GM18858 (cell line): ENCODE data around the gene C19orf73.

Source experiments
- ATAC-seq: cut with Tn5 transposase; IDR thresholded peaks from one replicate; pipeline ENCODE4 v1.9.1; 2021; ENCODE audit not compliant: unreplicated experiment

The C19orf73 gene

GRCh38 chr19:49070416-49070815, 48.5 kb downstream of the C19orf73 start:
- ATAC-seq: no peak

GRCh38 chr19:49069026-49069425, 49.9 kb downstream of the C19orf73 start:
- no peak for ATAC-seq
